ENCODE results near the gene LRCH1. TPM values are rescaled to one million over a fixed set of nuclear protein-coding genes. Genes with fewer than 3 reads are reported as not detected.

The LRCH1 gene
- total RNA-seq, 4 donors from 2014 or later, result 13.6 to 29.7 (median 18.5) TPM

GRCh38 chr13:46553886-46554858 is 1.2 kb downstream of the LRCH1 start:
- Histone ChIP-seq H3K36me3 (no peaks in the 10 kb centered on the region), H3K4me3 (peak overlapping the region; percentile 88 to 94 (median 89)), H3K27me3 (no peaks in the 10 kb centered on the region), H3K27ac (peak overlapping the region; percentile 82 to 93 (median 88)), H3K9me3 (no peaks in the 10 kb centered on the region), H3K4me1 (peaks cover 8 to 27% (median 11%) of the 10 kb centered on the region in 4 donors)
- peak in 4 of 6 experiments; percentile 28 to 37 (median 33) for TF ChIP-seq CTCF (IDR thresholded peaks at IDR 0.05)
- peak in 1 of 2 donors; percentile 16 for TF ChIP-seq POLR2A (IDR thresholded peaks at IDR 0.05)
- DNase-seq, result peak; percentile 79 to 85 (median 81)

GRCh38 chr13:46554951-46555350 is 2.0 kb downstream of the LRCH1 start:
- no peak for DNase-seq
- Histone ChIP-seq H3K27me3 (no peaks in the 10 kb centered on the region), H3K36me3 (no peaks in the 10 kb centered on the region), H3K27ac (peak overlapping the region; percentile 82 to 93 (median 88)), H3K4me1 (peaks cover 8 to 27% (median 11%) of the 10 kb centered on the region in 4 donors), H3K4me3 (peak overlapping the region; percentile 88 to 94 (median 89)), H3K9me3 (no peaks in the 10 kb centered on the region)
- no peak for TF ChIP-seq POLR2A (IDR thresholded peaks at IDR 0.05)
- no peak for TF ChIP-seq CTCF (IDR thresholded peaks at IDR 0.05)

GRCh38 chr13:46555722-46556417 is 2.9 kb downstream of the LRCH1 start:
- Histone ChIP-seq H3K9me3 (no peaks in the 10 kb centered on the region), H3K4me3 (peak overlapping the region in 1 of 4 donors; percentile 90), H3K4me1 (peaks cover 8 to 28% (median 11%) of the 10 kb centered on the region in 4 donors), H3K27me3 (no peaks in the 10 kb centered on the region), H3K27ac (peak overlapping the region in 1 of 4 donors; percentile 93), H3K36me3 (no peaks in the 10 kb centered on the region)
- no peak for DNase-seq
- no peak for TF ChIP-seq CTCF (IDR thresholded peaks at IDR 0.05)
- TF ChIP-seq POLR2A (IDR thresholded peaks at IDR 0.05), result no peak

- no peak overlapping the region for H3K27ac ChIP-seq
- no peaks in the 10 kb centered on the region for H3K27me3 ChIP-seq
- DNase-seq, result peak in 1 of 3 donors; percentile 56
- H3K4me1 ChIP-seq, result peaks cover 8 to 34% (median 11%) of the 10 kb centered on the region in 4 donors
- no peaks in the 10 kb centered on the region for H3K9me3 ChIP-seq
- no peaks in the 10 kb centered on the region for H3K36me3 ChIP-seq
- no peak overlapping the region for H3K4me3 ChIP-seq
- TF ChIP-seq POLR2A (IDR thresholded peaks at IDR 0.05) (no peak), CTCF (IDR thresholded peaks at IDR 0.05) (no peak)
Measured at GRCh38 chr13:46556418-46556779, 3.4 kb downstream of the LRCH1 start.

- H3K27ac ChIP-seq, result no peak overlapping the region
- H3K4me1 ChIP-seq, result peaks cover 0 to 29% (median 3%) of the 10 kb centered on the region in 4 donors
- no peaks in the 10 kb centered on the region for H3K36me3 ChIP-seq
- no peak overlapping the region for H3K4me3 ChIP-seq
- H3K27me3 ChIP-seq, result no peaks in the 10 kb centered on the region
- no peak for DNase-seq
- H3K9me3 ChIP-seq, result no peaks in the 10 kb centered on the region
- TF ChIP-seq POLR2A (IDR thresholded peaks at IDR 0.05) (no peak), CTCF (IDR thresholded peaks at IDR 0.05) (no peak)
Measured at GRCh38 chr13:46559272-46559805, 6.4 kb downstream of the LRCH1 start.
